DMS 273 (cell line): ENCODE measurements around the gene CLDN20.
A peak's percentile ranks its signal among the peaks of the same experiment; 100 is the strongest.

Experiments used
- DNase-seq: peaks from one replicate; lab custom pipeline; 2025; ENCODE audit not compliant: unreplicated experiment; lab: John Stamatoyannopoulos, UW

CLDN20 gene

DNA sequence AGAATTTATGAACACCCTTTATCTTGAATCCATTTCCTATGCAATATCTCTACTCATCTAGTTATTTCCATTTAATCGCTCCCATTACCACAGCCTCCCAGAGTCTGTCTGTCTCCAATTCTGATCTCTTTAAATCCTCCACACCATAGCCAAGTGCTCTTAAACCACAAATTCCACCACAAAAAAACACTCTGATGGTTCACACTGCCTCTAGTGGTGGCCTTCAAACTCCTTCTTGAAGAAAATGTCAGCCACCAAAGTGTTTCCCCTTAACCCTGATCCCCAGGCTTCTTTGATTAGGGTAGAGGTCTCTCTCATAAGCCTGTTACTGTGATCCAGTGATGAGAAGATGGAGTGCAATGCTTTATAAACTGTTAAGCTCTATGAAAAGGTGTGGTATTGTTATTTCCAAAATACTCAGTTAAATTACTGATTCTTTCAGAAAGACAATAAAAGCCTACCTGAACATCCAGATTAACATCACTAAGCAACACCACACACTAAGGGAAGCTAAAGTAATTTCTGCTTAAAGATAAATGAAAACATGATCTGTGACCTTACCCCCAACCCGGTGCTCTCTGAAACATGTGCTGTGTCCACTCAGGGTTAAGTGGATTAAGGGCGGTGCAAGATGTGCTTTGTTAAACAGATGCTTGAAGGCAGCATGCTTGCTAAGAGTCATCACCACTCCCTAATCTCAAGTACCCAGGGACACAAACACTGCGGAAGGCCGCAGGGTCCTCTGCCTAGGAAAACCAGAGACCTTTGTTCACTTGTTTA, 4.5 kb downstream of the CLDN20 start:
- peak; percentile 52 for DNase-seq

DNA sequence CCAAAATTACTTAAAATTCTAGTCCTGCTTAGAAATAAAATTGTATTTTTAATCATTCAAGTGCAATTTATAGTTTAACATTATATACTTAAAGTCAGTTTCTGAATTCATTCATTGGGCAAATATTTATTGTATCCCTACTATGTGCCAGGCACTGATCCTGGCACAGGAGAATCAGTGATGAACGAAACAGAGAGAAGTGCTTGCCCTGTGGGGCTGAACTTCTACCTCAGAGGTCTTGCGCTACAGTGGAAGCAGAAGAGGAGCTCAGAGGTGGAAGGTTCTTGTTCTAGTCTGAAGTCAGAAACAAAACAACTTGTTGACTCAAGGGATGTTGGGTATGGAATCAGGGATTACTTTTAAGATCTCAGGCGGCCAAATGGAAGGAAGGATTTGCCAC, 6.0 kb downstream of the CLDN20 start:
- DNase-seq = no peak

DNA sequence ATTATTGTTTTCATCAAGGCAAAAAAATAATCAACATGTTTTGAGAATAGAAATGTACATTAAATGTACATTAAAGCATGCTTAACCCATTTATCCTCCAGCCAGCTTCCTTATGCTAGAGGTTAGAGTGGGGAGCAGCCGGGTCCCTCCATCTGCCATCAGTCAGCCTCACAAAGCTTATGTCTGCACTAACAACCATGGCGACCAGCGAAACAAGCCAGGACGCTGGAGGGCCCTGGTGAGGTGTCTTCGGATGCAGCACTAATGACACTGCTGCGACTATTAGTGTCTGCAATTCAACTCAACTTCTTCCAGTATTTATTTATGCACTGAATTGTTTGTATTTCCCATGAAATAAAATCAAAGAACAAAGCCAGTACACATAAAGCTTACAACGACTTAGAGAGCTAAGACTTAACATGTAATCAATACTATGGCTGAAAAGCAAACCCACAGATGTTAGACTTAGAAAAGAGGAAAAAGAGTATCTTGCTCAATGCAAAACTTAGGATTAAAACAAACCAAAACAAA, 6.8 kb downstream of the CLDN20 start:
- DNase-seq = no peak

DNA sequence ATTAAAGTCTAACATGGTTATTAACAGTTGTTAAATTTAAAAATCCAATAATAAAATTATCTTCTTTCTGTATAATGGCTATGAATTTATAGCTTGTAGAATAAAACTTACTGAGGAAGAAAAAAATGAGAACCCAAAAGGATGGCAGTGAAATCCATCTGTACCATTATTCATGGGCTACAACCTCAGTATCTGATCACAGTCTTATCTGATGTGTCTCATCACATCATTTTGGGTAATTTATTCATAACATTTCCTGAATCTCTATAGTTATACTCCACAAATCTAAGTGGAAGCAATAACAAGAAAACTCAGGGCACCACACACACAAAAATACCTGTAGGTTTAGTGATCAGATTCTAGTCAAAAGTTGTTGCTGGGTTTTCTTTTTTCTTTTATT, 7.3 kb downstream of the CLDN20 start:
- no peak for DNase-seq

DNA sequence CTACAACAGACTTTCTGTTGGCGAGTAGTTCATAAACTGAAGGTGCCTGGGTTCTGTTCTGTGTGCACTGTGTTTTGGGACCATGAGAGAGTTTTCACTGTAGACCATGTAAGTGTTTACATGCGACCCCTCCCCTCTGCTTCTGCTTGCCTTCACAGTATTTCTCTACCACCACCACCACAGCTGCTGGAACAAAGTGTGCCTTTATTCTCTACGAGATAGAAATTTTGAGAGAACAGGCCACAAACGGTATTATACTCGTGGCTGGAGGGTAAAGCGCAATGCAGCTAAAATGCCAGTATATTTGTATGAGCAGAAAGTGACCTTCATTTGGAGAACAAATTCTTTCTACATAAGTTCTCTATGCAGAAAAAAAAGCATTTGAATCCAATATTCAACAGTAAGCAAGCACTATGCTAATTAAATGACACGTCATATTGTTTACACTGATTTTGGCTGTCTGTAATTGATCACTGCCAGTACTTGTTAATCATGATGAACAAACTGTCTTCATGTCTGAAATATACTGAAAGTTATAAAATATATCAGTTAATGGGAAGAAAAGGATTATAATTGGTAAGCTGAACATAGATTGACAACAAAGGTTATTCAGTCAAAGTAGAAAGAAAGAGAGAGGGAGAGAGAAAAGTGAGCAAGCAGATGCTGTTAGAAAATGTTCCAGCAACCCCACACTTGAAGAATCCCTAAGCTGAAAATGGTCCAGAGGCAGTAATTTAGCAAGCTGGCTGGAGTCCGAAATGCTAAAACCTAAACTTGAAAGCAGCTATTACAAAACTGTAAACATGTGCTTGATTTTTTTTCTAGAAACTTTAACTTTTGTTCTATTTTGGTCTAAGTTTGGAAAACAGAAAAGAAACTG, 8.8 kb downstream of the CLDN20 start:
- no peak for DNase-seq

DNA sequence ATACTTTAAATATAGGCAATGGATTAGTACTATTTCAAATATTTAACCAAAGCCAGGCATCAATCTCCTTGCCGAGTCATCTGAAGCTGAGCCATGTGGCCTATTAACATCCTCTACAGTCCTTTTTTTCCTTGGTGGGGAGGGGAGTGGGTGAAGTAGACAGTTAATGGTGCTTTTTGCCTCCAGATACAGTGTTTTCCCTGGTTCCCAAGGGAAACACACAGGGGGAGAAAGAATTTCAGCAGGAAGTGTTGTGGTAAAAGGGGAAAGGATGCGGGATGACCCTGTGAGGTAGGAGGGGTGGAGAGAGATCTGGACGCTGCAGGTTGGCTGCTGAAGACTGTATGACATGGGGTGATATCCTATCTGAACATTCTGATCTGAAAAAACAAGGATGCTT, 9.6 kb downstream of the CLDN20 start:
- peak; percentile 16 for DNase-seq

DNA sequence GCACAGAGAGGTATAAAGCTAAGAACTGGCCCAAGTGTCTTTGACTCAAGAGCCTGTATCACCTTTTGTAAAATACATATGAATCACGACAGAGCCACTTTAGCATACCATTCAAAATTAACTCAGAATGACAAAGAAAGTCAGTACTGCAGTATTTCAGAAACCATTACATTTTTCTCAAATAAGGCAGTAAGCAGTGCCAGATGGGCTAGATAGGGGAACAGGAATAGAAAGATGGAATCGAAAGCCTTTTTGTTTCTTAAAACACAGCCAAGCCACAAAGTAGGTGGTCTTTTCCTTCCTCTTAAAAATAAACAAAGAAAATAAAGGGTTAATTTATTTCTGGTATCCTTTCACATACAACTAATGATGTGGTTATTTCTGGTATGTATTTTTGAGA, 10.3 kb downstream of the CLDN20 start:
- DNase-seq = no peak

DNA sequence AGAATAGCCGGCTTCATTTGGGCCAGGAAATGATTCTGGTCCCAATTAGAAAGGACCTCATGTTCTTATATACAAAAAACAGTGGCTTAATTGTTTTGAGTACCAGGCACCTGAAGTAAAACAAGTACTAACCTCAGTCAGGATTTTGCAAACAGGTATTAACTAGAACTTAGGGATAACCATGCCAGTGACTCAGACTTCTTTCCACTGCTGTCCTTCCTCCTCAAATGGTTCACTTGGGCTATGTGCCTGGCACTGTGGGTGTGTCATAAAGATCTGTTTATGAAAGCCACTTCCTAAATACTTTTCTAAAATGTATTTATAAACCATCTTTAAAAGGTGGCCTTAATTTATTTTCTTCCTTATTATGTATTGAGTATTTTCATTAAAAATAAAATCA, 10.7 kb downstream of the CLDN20 start:
- DNase-seq = no peak

DNA sequence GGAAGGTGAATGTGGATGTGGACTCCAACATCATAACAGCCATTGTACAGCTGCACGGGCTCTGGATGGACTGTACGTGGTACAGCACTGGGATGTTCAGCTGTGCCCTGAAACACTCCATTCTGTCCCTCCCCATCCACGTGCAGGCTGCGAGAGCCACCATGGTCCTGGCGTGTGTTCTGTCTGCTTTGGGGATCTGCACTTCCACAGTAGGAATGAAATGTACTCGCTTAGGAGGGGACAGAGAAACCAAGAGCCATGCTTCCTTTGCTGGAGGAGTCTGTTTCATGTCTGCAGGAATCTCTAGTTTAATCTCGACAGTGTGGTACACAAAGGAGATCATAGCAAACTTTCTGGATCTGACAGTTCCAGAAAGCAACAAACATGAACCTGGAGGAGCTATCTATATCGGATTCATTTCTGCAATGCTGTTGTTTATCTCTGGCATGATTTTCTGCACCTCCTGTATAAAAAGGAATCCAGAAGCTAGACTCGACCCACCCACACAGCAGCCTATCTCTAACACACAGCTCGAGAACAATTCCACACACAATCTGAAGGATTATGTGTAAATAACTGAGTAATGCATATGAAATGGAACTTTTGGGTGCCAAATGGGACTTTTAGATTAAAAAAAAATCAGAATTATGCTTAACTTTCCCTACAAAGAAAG, 12.1 kb downstream of the CLDN20 start:
- DNase-seq = no peak

DNA sequence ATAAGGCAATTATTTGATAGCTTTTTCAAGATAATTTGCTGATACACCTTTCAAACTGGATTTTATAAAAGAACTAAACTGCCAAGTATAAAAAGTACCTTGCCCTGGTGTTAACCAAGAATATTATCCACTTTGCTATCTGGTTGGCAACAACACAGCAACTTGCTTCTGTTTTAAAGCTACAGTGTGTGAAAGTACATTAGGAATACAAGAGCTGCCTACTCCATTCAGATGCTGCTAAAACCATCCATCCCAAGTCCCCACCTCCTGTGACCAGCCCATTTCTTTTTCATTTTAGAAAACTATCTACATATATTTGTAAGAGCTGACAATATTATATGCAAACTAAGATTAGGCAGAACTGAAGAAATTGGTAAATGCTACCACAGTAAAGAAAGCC, 12.8 kb downstream of the CLDN20 start:
- DNase-seq = no peak

DNA sequence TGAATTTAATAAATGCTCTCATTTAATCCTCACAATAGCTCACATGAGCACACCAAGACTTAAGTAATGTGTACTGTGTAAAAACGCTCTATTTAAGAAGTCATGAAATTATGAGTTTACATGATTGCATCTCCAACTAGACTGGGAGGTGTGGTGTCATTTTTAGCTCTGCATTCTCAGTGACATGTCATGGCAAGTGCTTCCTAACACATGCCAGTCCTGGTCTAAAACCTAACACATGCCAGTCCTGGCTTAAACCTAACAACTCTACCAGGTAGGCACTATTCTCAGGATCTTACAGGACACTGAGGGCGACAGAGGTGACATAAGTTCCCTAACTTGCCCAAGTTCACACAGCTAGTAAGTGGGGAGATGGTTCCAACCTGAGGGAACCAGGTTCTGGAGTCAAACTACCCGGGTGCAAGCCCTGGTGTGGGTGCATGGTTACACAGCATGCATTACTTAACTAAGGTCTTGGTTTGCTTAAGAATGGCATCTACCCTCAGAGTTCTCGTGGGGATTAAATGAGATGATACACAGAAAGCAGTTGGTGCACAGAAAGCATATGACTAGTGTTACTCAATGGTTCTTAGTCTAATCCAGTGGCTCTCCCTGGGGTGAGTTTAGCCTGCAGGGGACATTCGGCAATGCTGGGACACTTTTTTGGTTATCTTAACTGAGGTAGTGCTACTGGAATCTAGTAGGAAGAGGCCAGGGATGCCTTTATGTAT, 14.7 kb downstream of the CLDN20 start:
- no peak for DNase-seq

DNA sequence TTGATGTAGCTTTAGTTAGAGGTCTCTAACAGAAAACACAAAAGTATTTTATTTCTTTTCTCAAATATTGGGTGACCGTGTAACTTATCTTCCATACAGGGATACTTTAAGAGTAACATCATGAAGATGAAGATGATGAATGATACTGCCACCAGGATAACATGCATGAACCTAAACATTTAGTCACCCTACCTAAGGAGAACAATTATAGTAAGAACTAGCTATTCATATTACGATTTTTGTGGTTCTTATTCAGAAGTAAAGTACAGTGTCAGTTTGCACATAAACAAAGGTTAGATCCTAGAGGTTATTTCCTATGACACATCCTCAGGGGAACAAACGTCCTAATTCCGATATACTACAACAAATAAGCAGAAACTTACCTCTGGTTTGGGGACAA, 21.0 kb downstream of the CLDN20 start:
- DNase-seq = no peak

DNA sequence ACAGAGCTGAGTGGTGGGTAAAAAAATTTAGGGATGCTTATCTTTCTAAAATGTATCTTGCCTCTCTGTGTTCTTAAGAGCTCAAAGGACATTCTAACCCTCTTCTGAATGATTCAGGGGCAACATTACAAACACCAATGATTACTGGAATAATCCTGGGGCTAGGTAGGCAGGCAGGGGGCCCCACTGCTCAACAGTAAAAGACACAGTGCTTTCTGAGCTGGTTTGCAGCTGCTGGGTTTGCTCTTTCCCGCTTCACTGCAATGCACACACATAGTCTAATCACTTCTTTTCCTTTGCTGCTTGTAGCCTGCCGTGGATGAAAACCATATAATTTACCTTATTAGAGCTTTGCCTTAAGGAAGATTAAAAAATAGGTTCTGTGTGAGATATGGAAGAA, 23.9 kb downstream of the CLDN20 start:
- no peak for DNase-seq

DNA sequence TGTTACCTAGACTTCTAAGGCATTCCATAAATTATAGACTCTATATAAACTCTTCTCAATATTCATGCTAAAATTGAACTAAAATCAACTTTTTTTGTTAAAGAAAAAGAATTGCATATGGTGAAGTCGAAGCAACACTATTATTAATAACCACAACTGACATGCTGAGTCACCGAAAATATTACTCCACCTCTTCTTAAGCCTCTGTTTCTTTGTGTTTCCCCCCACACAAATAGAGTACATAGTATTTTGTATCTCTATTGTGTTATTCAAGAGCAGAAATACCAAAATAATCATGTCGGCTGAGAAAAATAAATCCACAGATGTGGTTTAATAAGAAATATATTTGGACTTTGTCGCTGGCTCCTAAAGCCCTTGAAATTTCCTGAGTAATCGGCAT, 26.7 kb downstream of the CLDN20 start:
- DNase-seq = no peak

DNA sequence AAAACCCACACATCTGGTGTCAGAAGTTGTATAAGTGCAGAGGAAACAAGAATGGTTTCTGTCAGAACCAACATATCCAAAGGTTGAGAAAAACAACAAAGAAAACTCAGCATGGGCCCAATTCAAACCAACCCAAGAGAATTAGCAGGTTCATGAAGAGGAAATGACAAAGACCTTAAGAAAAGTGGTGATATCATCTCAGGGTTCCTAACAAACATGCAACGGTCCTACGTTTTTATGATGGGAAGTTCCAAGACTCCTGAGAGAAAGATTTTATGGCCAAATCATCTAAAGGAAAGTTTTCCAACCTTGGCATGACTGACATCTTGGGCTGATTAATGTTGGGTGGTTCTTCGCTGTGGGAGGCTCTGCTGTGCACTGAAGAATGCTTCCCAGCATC, 27.5 kb downstream of the CLDN20 start:
- no peak for DNase-seq

DNA sequence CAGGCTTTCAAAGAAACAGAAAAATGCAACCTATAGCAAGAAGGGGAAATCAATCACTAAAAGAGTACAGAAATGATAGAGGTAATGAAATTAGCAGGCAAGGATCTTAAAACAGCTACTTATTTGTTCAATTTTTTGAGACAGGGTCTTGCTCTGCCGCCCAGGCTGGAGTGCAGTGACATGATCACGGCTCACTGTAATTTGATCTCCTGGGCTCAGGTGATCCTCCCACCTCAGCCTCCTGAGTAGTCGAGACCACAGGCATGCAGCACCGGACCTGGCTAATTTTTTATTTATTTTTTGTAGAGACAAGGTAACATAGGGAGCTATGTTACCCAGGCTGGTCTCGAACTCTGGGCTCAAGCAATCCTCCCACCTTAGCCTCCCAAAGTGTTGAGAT, 28.9 kb downstream of the CLDN20 start:
- DNase-seq = no peak

DNA sequence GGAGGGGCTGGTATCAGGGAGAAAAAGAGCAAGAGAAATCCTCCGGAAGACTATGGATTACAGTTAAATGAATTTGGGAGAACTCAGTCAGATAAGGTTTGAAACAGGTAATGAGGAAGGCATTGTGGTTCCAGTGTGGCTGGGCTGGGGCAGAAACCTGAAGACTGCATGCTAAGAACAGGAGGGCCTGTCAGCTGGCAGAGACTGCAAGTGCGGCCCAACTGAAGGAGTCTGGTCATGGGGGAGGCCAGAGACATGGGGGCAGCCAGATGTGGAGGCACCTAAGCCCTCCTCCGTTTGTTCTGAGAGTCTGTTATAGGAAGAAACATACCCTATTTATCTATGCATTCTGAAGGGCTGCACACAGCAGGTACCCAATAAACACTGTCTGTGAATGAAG, 33.9 kb downstream of the CLDN20 start:
- no peak for DNase-seq

DNA sequence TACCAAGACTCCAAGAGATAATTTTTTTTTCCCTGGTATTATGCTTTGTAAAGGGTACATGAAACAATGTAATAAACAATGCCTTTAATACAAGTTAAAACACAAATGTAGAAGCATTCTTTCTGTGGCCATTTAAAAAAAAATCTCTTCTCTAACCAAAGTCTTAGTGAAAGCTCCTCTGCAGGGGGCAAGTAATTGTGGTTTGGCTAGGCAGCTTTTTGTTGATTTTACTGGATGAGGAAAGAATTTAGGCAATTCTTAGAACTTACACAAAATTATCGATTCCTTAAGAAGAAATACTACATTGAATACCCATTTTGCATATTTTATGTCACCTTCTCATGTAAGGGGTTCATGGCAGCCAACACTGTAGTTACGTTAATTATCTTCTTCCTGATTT, 38.1 kb downstream of the CLDN20 start:
- DNase-seq = no peak

DNA sequence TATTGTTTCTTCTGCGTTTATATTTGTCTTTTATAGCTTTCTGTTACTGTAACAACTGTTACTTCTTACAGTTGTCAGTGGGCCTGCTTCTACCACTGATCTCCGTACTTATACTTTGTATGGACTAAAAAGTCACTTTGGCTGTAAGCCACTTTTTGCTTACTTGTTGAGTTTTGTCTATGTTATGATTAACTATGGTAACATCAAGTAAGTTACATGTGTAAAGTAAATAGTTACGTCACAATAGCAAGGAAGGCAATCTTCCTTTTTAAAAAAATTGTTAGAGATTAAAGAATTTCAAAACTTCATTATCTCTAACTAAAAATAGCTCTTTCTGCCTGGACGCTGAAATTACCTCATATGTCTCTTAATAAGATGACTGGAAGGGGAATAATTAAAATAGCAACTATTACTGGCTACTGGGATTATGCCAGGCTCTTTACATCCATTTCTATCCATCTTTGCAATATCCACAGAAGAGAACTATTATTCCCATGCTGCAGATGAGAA, 39.6 kb downstream of the CLDN20 start:
- no peak for DNase-seq

DNA sequence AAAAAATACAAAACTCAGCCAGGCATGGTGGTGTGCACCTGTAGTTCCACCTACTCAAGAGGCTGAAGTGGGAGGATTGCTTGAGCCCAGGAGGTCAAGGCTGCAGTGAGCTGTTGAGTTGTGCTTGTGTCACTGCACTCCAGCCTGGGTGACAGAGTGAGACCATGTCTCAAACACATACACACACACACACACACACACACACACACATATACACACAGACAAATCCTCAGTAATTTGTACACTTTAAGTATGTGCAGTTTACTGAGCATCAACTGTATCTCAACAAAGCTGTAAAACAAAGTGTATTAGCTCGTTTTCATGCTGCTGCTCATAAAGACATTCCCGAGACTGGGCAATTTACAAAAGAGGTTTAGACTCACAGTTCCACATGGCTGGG, 43.1 kb downstream of the CLDN20 start:
- DNase-seq = no peak

DNA sequence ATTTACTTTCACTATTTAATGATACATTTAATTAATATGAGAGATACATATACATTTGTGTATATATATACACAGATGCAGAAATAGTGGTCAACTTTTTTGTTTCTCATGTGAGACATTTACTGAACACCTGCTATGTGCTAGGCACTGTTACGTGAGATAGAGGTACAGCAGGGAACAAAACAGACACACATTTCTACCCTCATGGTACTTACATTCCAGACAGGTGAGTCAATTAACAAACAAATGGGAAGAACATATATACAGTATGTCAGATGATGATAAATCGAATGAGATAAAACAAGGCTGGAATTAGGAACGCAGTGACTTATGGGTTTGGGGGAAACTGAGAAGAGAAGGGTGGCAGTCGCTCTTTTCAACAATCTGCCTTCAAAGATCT, 45.3 kb downstream of the CLDN20 start:
- DNase-seq = no peak
